ENCODE measurements around the gene TMEM247.

TMEM247 gene

GRCh38 chr2:46489423-46490174, 10.2 kb downstream of the TMEM247 start:
- H3K27ac ChIP-seq, result no peak overlapping the region
- no peak for TF ChIP-seq ZFX (IDR thresholded peaks at IDR 0.05)
- no peak for TF ChIP-seq CTCF (conservative IDR thresholded peaks at IDR 0.05)

GRCh38 chr2:46490521-46491141, 11.3 kb downstream of the TMEM247 start:
- no peak overlapping the region for H3K27ac ChIP-seq
- TF ChIP-seq CTCF (conservative IDR thresholded peaks at IDR 0.05), result no peak
- TF ChIP-seq ZFX (IDR thresholded peaks at IDR 0.05), result no peak

- no peak overlapping the region for H3K27ac ChIP-seq
- no peak for TF ChIP-seq CTCF (conservative IDR thresholded peaks at IDR 0.05)
- TF ChIP-seq ZFX (IDR thresholded peaks at IDR 0.05), result no peak
Observed at GRCh38 chr2:46492301-46492700, 12.9 kb downstream of the TMEM247 start.

GRCh38 chr2:46493241-46493970, 14.0 kb downstream of the TMEM247 start:
- no peak overlapping the region for H3K27ac ChIP-seq
- TF ChIP-seq ZFX (IDR thresholded peaks at IDR 0.05) (no peak), CTCF (conservative IDR thresholded peaks at IDR 0.05) (no peak)

- no peak for TF ChIP-seq CTCF (conservative IDR thresholded peaks at IDR 0.05)
- TF ChIP-seq ZFX (IDR thresholded peaks at IDR 0.05), result no peak
- no peak overlapping the region for H3K27ac ChIP-seq
Observed at GRCh38 chr2:46493971-46494250, 14.5 kb downstream of the TMEM247 start.

GRCh38 chr2:46494596-46494995, 15.2 kb downstream of the TMEM247 start:
- TF ChIP-seq ZFX (IDR thresholded peaks at IDR 0.05) (no peak), CTCF (conservative IDR thresholded peaks at IDR 0.05) (no peak)
- H3K27ac ChIP-seq, result no peak overlapping the region

Data from C4-2B (cell line).